ENCODE data around the gene DGCR2.

Gene DGCR2

DNA sequence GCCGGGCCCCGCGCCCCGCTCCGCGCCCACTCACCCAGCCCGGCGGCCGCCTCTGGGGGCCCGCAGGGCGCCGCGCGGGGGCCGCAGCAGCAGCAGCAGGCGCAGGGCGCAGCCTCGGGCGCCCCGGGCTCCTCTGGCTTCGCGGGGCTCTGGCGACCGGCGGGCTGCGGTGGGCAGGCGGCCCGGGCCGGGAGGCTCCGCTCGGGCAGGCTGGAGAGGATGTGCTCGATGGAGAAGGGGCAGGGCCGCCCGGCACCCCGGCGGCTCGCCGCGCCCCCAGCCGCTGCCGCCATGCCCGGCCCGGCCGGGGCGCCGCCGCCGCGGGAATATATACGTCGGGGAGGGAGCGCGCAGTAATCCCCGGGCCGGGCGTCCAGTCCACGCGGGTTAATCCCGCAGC, 27.8 kb upstream of the DGCR2 start, which contains the start of gene GSC2:
GSC2 (minus strand) TSS at position 302 of the 400 bp plus-strand sequence; CDS start at position 293, 9 bp downstream.
- DNase-seq (ENCODE audit: low spot score in 2 of 2): no peak
- Mint-ChIP-seq H3K27ac (no peak within 1 kb of the TSS), H3K36me3 (no peaks in the 10 kb centered on the region), H3K4me1 (peaks cover 6% of the 10 kb centered on the region), H3K4me3 (peak within 1 kb of the TSS; percentile 72), H3K9me3 (peaks cover 4% of the 10 kb centered on the region)
- ATAC-seq: no peak

DNA sequence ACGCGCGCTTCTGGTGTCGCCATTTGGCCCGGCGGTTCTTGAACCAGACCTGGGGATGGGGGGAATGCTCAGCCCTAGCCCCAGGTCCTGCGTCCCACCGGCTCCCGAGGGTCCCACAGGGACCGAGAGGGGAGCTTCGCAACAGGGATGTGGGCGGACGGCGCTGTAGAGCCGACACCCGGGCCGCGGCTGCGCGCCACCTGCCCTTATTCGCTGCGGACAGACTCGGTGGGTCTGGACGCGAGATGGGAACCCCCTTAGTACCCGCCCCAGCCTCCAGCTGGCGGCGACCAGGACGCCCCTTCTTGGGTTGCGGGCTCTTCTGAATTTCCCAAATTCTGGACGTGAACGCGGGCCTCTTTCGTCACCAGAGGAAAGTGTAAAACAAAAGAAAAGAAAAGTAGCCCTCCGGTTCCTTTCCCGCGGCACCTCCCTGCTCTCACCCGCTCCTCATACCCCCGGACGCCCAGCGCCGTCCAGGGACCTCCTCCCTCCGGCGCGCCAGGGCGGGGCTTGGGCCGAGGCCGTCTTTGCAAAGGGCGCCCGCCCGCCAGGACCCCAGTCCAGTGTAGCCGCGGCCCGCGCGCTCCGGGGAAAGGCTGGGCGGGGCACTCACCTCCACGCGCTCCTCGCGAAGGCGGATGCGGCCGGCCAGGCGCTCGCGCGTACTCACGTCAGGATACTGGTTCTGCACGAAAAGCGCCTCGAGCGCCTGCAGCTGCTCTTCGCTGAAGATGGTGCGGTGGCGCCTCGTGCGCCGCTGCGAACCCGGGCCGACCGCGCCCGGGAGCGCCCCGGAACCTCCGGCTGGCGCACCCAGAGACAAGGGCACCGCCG, 27.1 kb upstream of the DGCR2 start:
- peaks cover 14% of the 10 kb centered on the region for H3K4me1 Mint-ChIP-seq
- DNase-seq (ENCODE audit: low spot score in 2 of 2) (peak; percentile 22 to 63), ATAC-seq (peak; percentile 26)
- peak overlapping the region; percentile 49 for H3K4me3 Mint-ChIP-seq
- H3K27ac Mint-ChIP-seq: no peak overlapping the region
- H3K36me3 Mint-ChIP-seq: peaks cover 5% of the 10 kb centered on the region
- peaks cover 4% of the 10 kb centered on the region for H3K9me3 Mint-ChIP-seq

DNA sequence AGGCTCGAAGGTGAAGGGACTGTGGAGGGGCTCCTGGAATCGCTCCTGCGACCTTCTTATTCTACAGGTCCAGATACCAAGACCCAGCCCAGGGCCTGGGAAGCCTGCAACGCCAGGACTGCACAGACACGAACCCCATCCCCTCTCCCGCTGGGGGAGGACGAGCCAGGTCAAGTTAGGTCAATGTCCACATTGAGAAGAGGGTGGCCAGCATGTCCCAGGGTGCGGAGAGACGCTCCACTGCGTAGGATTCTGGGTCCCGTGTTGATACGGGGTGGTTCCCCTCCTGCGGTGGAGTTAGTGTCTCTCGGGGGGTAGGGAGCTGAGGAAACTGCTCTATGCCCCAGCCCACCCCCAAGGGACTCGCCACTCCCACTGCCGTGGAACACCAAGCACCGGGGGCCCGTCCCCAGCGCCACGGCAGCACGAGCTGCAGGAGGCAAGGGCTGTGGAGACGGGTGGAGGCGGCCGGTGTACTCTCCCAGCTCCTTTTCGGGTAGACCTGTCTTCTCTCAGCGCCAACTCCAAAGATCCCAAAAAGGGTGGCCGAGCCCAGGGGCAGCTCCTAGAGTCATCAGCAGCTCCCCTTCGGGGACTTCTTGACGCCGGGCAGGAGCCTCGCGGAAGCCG, 26.3 kb upstream of the DGCR2 start:
- peaks cover 21% of the 10 kb centered on the region for H3K4me1 Mint-ChIP-seq
- no peak overlapping the region for H3K27ac Mint-ChIP-seq
- H3K36me3 Mint-ChIP-seq: peaks cover 13% of the 10 kb centered on the region
- peaks cover 4% of the 10 kb centered on the region for H3K9me3 Mint-ChIP-seq
- DNase-seq (ENCODE audit: low spot score in 2 of 2) (no peak), ATAC-seq (no peak)
- H3K4me3 Mint-ChIP-seq: peak overlapping the region; percentile 49

DNA sequence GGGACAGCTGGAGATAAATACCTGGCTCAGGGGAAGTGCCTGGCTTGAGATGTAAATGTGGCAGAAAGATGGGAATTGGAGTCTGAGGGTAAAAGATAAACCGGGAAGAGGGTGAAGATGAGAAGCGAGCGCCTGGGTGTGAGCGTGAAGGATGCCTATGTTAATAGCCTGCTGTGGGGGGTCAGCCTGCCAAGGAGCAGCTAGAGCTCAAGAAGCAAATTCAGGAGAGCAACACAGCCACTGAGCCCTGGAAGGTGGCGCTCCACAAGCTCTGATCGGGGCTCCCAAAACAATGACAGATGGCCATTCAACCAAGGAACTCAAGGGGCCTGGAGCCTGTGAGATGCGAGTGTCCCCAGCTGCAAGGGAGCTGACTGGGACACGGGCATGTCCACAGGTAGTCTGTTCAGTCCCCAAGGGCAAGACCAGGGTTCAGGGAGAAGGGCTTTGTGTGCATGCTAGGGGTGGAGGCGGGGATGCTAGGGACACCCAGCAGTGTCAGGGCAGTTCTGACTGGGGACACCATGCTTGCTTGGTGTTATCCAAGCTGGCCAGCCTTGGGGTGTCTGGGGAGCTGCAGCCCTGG, 25.1 kb upstream of the DGCR2 start:
- Mint-ChIP-seq H3K4me3 (no peak overlapping the region), H3K4me1 (peaks cover 25% of the 10 kb centered on the region), H3K9me3 (peaks cover 4% of the 10 kb centered on the region), H3K27ac (no peak overlapping the region), H3K36me3 (peaks cover 23% of the 10 kb centered on the region)
- DNase-seq (ENCODE audit: low spot score in 2 of 2) (no peak), ATAC-seq (no peak)

DNA sequence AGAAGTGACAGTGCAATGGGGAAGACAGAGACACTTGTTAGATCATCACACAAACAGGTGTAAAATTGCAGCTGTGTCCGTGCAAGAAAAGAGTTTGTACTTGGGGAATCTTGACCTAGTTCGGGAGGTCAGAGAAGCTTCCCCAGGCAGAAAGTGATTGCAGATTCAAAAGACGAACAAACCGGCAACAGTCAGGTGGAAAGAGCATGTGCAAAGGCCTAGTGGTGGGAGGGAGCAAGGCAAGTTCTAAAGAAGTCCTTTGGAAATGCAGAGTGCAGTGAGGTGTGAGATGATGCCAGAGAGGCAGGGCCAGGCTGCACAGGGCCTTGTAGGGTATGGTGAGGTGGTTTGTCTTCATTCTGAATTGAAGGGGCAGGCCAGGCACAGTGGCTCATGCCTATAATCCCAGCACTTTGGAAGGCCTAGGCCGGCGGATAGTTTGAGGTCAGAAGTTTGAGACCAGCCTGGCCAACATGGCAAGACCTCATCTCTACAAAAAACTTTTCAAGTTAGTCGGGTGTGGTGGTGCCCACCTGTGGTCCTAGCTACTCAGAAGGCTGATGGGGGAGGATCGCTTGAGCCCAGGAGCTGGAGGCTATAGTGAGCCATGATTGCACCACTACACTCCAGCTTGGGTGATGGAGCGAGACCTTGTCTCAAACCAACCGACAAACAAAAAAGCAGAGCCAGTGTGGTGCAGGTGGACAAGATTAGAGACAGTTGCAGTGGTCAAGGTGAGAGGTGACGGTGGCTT, 24.2 kb upstream of the DGCR2 start:
- Mint-ChIP-seq H3K36me3 (peaks cover 32% of the 10 kb centered on the region), H3K27ac (no peak overlapping the region), H3K4me1 (peaks cover 25% of the 10 kb centered on the region), H3K9me3 (no peaks in the 10 kb centered on the region), H3K4me3 (no peak overlapping the region)
- ATAC-seq (no peak), DNase-seq (ENCODE audit: low spot score in 2 of 2) (no peak)

DNA sequence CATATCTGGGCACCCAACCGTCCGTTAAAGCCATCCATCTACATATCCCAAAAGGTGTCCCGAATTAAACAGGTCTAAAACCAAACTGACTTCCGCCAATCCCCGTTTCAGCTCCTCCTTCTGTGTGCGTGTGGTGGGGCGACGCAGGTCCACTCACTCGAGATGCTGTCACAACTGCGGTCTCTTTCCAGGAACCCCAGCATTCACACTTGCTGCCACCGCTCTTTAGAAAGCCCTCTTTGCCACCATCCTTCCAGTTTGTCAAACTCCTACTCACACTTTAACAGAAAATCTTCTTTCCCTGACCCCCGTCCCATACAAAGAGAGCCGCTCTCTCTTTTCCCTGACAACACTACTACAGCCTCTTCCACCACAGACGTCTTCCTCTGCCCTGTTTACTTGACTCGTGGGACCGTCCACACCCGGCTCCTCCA, 21.8 kb upstream of the DGCR2 start:
- peaks cover 19% of the 10 kb centered on the region for H3K4me1 Mint-ChIP-seq
- H3K36me3 Mint-ChIP-seq: peaks cover 56% of the 10 kb centered on the region
- H3K4me3 Mint-ChIP-seq: peak overlapping the region; percentile 100
- DNase-seq (ENCODE audit: low spot score in 2 of 2): no peak
- peak overlapping the region; percentile 100 for H3K27ac Mint-ChIP-seq
- ATAC-seq: peak; percentile 66
- no peaks in the 10 kb centered on the region for H3K9me3 Mint-ChIP-seq

DNA sequence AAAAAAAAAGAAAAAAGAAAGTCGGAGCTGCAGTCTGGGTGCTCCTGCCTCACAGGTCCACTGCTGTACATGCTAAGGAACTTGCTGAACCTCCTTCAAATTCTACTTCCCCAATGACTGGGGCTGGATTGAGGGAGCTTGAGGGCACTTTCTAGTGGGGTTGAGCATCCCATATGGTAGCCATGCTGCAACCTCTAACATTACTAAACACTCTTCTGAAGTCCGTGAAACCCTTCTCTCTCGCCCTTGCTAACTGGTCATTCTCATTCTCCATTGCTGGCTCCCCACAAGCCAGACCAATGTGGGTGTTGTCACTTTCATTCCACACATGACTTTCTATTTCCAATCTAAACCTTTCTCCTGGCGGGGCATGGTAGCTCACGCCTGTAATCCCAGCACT, 21.0 kb upstream of the DGCR2 start:
- Mint-ChIP-seq H3K36me3 (peaks cover 59% of the 10 kb centered on the region), H3K27ac (peak overlapping the region; percentile 100), H3K9me3 (no peaks in the 10 kb centered on the region), H3K4me3 (peak overlapping the region; percentile 100), H3K4me1 (peaks cover 19% of the 10 kb centered on the region)
- ATAC-seq: no peak
- no peak for DNase-seq (ENCODE audit: low spot score in 2 of 2)

DNA sequence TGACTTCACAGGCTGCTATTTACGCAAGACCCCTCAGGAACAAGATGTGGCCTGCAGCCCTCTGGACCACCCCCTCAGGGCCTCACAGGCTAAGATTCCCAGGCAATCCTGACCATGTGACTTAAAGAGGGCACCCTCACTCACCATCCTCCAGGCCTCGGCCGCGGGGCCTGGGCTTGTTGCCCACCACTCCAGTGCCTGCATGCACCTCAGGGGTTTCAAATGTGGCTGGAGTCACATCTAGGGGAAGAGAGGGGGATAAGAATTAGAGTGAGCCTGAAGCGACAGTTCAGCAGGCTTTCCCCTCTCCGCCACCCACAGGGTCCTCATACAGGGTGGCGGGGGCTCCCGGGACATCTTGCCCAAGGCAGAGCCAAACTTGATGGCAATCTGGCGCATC, 20.2 kb upstream of the DGCR2 start:
- no peak for ATAC-seq

DNA sequence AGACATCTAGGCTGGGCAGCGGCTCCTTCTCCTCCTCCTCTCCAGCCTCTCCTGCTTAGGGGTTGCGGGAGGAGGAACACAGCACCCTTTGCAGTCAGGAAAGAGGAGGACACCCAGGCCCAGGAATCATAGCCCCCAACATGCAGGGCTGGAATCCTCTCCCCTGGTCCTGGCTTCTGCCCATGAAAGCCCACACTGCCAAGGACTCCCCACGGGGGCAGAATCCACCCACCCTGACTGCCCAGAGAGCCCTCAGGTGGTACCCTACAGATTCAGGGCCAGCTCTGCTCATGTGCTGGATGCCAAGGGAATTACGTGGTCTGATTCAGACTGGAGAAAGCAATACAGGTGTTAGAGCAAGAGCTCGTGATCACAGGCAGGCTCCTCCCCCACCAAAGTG, 17.8 kb upstream of the DGCR2 start:
- no peak for DNase-seq (ENCODE audit: low spot score in 2 of 2)
- no peak for ATAC-seq
- H3K36me3 Mint-ChIP-seq: peaks cover 85% of the 10 kb centered on the region
- no peaks in the 10 kb centered on the region for H3K9me3 Mint-ChIP-seq
- peak overlapping the region; percentile 37 for H3K27ac Mint-ChIP-seq
- peaks cover 24% of the 10 kb centered on the region for H3K4me1 Mint-ChIP-seq
- H3K4me3 Mint-ChIP-seq: no peak overlapping the region

More for the DNA sequence above, 20.2 kb upstream of the DGCR2 start:
- Mint-ChIP-seq H3K4me1 (peaks cover 19% of the 10 kb centered on the region), H3K9me3 (no peaks in the 10 kb centered on the region), H3K36me3 (peaks cover 61% of the 10 kb centered on the region), H3K4me3 (peak overlapping the region; percentile 100), H3K27ac (no peak overlapping the region)
- no peak for DNase-seq (ENCODE audit: low spot score in 2 of 2)

DNA sequence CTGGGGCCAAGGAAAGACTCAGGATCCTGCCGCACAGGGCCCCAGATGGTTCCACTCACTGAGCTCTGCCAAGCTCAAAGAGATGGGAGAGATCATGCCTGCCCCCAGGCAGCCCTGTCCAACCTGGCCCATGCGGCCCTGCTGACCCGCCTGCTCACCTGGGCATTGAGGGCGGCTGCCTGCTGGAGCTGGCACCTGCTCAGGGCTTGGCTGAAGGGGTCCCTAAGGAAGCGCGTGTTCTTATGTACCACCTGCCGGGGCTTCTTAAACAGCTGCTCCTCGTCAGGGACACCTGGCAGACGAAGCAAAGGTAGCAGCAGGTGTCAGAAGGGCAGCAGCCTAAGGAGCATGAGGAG, 16.8 kb upstream of the DGCR2 start:
- peaks cover 86% of the 10 kb centered on the region for H3K36me3 Mint-ChIP-seq
- H3K9me3 Mint-ChIP-seq: no peaks in the 10 kb centered on the region
- ATAC-seq (no peak), DNase-seq (ENCODE audit: low spot score in 2 of 2) (no peak)
- no peak overlapping the region for H3K4me3 Mint-ChIP-seq
- H3K27ac Mint-ChIP-seq: no peak overlapping the region
- H3K4me1 Mint-ChIP-seq: peaks cover 14% of the 10 kb centered on the region

DNA sequence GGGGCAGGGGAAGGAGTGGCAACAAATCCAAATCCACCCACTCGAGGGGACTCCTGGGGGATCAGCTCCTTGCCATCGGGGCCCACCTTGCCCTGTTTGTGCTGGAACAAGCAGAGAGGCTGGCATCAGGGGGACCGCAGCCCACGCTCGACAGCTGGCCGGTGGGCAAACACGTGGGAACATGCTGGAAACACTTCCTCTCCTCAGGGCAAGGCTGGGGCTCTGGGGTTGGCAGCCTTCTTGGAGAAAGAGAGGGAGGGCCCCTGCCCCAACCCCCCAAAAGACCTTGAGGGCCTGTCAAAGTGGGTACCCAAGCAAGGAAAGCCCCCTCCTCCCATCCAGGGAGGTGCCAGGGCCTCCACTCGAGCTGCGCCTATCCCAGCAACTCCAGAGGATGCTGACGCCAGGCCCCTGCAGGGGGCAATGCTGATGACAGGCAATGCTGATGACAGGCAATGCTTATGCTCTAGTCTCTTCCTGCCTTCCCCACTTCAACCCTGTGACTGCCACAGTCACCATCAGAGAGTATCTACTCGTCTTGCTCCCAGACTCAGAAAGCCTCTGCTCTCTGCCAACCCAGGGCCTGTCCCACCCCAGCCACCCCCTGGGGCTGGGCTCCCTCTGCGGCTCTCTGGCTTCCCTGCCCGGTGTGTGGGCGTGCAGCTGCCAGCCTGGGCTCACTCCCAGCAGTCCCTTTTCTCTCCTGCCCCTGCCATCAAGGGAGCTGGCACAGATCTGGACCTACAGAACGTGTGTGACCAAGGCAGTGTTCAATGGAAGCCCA, 16.2 kb upstream of the DGCR2 start:
- Mint-ChIP-seq H3K4me1 (peaks cover 9% of the 10 kb centered on the region), H3K27ac (no peak overlapping the region)

DNA sequence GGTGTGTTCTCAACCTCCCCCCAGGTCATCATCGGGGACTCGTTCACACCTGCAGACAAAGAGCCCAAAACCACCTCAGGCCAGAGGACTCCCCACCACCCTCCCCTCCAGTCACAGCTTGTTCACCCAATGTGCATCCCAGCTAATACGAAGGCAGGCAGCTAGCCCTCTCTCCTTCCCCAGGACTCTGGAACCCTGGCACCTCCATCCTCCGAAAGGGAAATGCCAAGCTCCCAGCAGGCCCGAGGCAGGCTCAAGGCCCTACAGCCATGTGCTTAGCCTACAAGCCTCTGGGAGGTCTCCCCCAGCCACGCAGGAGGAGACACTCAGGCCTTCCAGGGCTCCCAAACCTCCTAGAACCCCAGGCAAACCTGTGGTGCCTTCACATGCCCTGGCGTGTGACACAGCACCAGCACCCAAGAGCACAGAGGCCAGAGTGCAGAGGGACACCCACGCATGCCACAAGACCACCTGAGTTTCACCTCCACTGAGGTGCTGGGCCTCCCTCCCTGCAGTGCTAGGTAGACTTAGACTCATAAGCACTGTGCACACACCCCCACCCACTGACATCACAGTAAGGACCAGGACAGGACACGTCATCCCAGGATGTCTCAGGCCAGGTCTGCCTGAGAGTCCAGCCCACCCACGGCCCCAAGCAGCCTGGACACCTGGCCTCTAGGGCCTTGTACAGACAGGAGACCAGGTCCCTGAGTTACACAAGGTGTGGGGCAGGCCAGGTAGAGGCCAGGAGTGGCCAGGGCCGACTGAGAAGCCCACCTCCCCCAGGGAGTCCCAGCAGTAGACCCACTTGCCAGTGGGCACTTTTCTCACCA, 15.4 kb upstream of the DGCR2 start:
- H3K4me1 Mint-ChIP-seq: peaks cover 6% of the 10 kb centered on the region
- ATAC-seq: no peak
- H3K9me3 Mint-ChIP-seq: no peaks in the 10 kb centered on the region
- H3K27ac Mint-ChIP-seq: no peak overlapping the region
- no peak overlapping the region for H3K4me3 Mint-ChIP-seq
- H3K36me3 Mint-ChIP-seq: peaks cover 88% of the 10 kb centered on the region
- no peak for DNase-seq (ENCODE audit: low spot score in 2 of 2)

More for the DNA sequence above, 16.2 kb upstream of the DGCR2 start:
- Mint-ChIP-seq H3K9me3 (no peaks in the 10 kb centered on the region), H3K4me3 (no peak overlapping the region), H3K36me3 (peaks cover 86% of the 10 kb centered on the region)
- no peak for ATAC-seq
- DNase-seq (ENCODE audit: low spot score in 2 of 2): no peak

DNA sequence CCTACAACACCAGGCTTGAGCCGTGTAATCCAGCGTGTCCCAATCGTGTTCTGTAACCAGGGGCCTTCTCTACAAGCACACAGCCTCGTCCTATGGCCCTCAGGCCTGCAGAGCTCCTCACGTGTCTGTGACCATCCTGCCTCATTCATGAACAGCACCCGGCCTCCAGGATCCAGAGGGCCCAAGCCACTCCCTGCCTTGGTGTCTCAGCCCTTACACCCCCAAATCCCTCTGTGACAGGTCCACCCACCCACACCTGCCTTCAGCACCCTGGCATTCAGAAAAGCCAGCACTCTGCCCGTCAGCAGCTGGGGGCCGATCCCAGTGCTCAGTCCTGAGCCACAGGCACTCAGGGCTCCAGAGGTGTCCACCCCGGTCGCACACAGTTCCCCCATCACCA, 14.7 kb upstream of the DGCR2 start:
- ATAC-seq (no peak), DNase-seq (ENCODE audit: low spot score in 2 of 2) (no peak)
- Mint-ChIP-seq H3K4me3 (no peak overlapping the region), H3K4me1 (peaks cover 6% of the 10 kb centered on the region), H3K27ac (peak overlapping the region; percentile 39), H3K9me3 (no peaks in the 10 kb centered on the region), H3K36me3 (peaks cover 83% of the 10 kb centered on the region)

DNA sequence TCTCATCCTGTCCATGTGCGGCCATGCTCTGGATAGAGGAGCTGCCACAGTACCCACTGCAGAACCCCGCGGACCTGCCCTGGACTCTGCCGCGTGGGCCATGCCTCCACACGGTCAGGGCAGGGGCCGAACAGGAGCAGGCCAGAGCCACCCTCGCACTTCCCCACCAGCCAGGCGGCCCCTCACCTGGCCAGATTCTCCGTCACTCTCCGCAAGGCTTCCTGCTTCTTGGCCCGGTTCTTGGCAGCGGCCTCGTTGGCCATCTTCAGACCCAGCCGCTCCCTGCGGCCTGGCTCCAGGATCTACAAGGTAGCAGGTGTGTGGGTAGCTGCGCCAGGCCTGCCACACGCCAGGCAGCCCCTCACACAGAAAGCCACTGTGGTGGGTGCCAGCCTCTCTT, 12.7 kb upstream of the DGCR2 start:
- Mint-ChIP-seq H3K4me1 (peaks cover 6% of the 10 kb centered on the region), H3K4me3 (no peak overlapping the region), H3K9me3 (no peaks in the 10 kb centered on the region), H3K27ac (peak overlapping the region; percentile 20), H3K36me3 (peaks cover 62% of the 10 kb centered on the region)
- DNase-seq (ENCODE audit: low spot score in 2 of 2) (no peak), ATAC-seq (no peak)
